ENCODE results near the gene CABP4.

CABP4 gene

DNA sequence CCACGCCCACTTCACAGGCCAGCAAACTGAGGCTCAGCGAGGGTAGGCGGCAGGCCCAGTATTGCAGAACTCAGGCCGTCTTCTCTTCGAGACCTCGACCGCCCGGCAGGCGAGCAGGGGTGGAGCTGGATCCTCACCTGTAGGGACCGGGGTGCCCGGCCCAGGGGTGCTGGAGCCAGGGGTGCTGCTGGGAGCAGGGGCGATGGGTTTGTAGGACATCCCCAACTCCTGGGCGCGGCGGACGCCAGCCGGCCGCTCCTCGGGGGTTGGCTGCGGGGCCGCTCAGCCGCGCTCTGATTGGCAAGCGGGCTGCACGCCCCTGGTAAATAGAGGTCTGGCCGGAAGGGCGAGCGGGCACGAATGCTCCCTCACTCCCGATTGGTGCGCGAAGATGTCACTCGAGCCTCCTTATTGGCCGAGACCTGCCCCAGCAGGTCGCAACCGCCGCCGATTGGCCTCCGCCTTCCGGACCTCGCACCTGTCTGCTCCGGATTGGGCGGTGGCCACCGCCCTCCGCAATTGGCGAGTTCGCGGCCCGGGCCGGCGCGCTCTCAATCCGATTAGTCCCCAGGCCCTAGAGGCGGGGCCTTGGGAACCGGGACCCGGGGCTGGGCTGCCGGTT is 52.8 kb downstream of the CABP4 start, which contains the start of gene CDK2AP2:
CDK2AP2 (minus strand) TSS at position 299 of the 622 bp plus-strand sequence; CDS start at position 219, 80 bp downstream.
- peak within 1 kb of the TSS; percentile 85 for H2AFZ ChIP-seq
- peak within 1 kb of the TSS; percentile 93 for H3K4me2 ChIP-seq (ENCODE audit: low read length)
- peak within 1 kb of the TSS; percentile 95 for H3K27ac ChIP-seq
- peaks cover 10% of the 10 kb centered on the region for H3K4me1 ChIP-seq
- peak within 1 kb of the TSS; percentile 92 for H3K4me3 ChIP-seq (ENCODE audit: low read depth, low read length)
- no peaks in the 10 kb centered on the region for H3K79me2 ChIP-seq
- TF ChIP-seq, protein P1, sequence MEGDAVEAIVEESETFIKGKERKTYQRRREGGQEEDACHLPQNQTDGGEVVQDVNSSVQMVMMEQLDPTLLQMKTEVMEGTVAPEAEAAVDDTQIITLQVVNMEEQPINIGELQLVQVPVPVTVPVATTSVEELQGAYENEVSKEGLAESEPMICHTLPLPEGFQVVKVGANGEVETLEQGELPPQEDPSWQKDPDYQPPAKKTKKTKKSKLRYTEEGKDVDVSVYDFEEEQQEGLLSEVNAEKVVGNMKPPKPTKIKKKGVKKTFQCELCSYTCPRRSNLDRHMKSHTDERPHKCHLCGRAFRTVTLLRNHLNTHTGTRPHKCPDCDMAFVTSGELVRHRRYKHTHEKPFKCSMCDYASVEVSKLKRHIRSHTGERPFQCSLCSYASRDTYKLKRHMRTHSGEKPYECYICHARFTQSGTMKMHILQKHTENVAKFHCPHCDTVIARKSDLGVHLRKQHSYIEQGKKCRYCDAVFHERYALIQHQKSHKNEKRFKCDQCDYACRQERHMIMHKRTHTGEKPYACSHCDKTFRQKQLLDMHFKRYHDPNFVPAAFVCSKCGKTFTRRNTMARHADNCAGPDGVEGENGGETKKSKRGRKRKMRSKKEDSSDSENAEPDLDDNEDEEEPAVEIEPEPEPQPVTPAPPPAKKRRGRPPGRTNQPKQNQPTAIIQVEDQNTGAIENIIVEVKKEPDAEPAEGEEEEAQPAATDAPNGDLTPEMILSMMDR (IDR thresholded peaks at IDR 0.05), result no peak
- no peaks in the 10 kb centered on the region for H3K36me3 ChIP-seq (ENCODE audit: control insufficient read depth, insufficient read depth, low read length)
- no peaks in the 10 kb centered on the region for H3K9me3 ChIP-seq (ENCODE audit: control insufficient read depth, low read length)
- H3K9ac ChIP-seq, result peak within 1 kb of the TSS; percentile 49
- H3K27me3 ChIP-seq (ENCODE audit: control insufficient read depth, insufficient read depth, low read length), result no peaks in the 10 kb centered on the region

- H3K4me1 ChIP-seq, result peaks cover 10% of the 10 kb centered on the region
- no peaks in the 10 kb centered on the region for H3K79me2 ChIP-seq
- peak overlapping the region; percentile 92 for H3K4me3 ChIP-seq (ENCODE audit: low read depth, low read length)
- peak overlapping the region; percentile 93 for H3K4me2 ChIP-seq (ENCODE audit: low read length)
- peak overlapping the region; percentile 49 for H3K9ac ChIP-seq
- H3K36me3 ChIP-seq (ENCODE audit: control insufficient read depth, insufficient read depth, low read length), result no peaks in the 10 kb centered on the region
- peak overlapping the region; percentile 85 for H2AFZ ChIP-seq
- H3K27ac ChIP-seq, result peak overlapping the region; percentile 95
- TF ChIP-seq, protein P1 (IDR thresholded peaks at IDR 0.05), result no peak
- no peaks in the 10 kb centered on the region for H3K9me3 ChIP-seq (ENCODE audit: control insufficient read depth, low read length)
- H3K27me3 ChIP-seq (ENCODE audit: control insufficient read depth, insufficient read depth, low read length), result no peaks in the 10 kb centered on the region
These were observed 53.5 kb downstream of the CABP4 start for GRCh38 chr11:67508486-67509121.

DNA sequence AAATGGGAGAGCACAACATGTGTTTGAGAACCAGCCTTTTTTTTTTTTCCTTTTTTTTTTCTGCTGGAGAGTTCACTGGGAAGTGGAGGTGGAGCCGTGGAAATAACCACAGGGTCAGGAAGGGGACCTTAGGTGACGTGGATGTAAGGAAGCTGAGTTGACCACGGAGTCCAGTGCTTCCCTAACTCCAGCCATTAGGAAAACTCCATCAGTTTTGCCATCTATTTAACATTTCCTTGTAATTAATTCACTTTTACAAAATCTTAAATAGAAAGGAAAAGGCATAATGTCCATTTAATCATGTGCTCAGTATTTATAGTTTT is 54.8 kb downstream of the CABP4 start:
- peaks cover 10% of the 10 kb centered on the region for H3K4me1 ChIP-seq
- no peak overlapping the region for H2AFZ ChIP-seq
- no peaks in the 10 kb centered on the region for H3K27me3 ChIP-seq (ENCODE audit: control insufficient read depth, insufficient read depth, low read length)
- H3K36me3 ChIP-seq (ENCODE audit: control insufficient read depth, insufficient read depth, low read length), result no peaks in the 10 kb centered on the region
- no peaks in the 10 kb centered on the region for H3K9me3 ChIP-seq (ENCODE audit: control insufficient read depth, low read length)
- H3K4me3 ChIP-seq (ENCODE audit: low read depth, low read length), result no peak overlapping the region
- no peaks in the 10 kb centered on the region for H3K79me2 ChIP-seq
- H3K27ac ChIP-seq, result no peak overlapping the region
- H3K9ac ChIP-seq, result no peak overlapping the region
- H3K4me2 ChIP-seq (ENCODE audit: low read length), result no peak overlapping the region
- TF ChIP-seq, protein P1 (IDR thresholded peaks at IDR 0.05), result no peak

Data from parathyroid adenoma (tissue), 2 donors.